ENCODE data around the gene ATP10A. TPM values are rescaled to one million over a fixed set of nuclear protein-coding genes. Genes with fewer than 3 reads are reported as not detected.

The ATP10A gene
- total RNA-seq, 1 donor from 2014 or later: not detected

DNA sequence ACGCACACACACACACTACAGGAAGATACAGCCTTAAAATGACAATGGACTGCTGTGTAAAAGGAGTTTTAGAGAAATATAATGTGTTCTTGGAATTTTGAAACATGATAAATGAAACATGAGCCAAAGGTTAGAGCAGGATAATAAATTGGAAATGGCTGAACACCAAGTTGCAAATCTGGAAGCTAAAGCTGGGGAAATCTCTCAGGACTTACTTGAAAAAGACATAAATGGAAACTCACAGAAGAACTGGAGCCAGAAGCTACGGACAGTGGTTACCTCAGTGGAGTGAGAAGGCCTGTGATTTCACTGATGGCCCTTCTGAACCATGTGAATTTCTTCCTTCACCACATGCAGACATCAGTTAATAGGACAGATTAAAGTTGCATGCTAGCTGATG lies 37.3 kb upstream of the ATP10A start:
- Mint-ChIP-seq H3K27me3 (ENCODE audit: unreplicated experiment) (peaks cover 1% of the 10 kb centered on the region), H3K27ac (ENCODE audit: unreplicated experiment) (no peak overlapping the region), H3K9me3 (ENCODE audit: unreplicated experiment) (no peaks in the 10 kb centered on the region), H3K4me3 (ENCODE audit: unreplicated experiment) (no peak overlapping the region), H3K4me1 (ENCODE audit: low read depth, unreplicated experiment) (no peaks in the 10 kb centered on the region), H3K36me3 (ENCODE audit: unreplicated experiment) (no peaks in the 10 kb centered on the region)
- DNase-seq: no peak
- TF ChIP-seq, protein P1, sequence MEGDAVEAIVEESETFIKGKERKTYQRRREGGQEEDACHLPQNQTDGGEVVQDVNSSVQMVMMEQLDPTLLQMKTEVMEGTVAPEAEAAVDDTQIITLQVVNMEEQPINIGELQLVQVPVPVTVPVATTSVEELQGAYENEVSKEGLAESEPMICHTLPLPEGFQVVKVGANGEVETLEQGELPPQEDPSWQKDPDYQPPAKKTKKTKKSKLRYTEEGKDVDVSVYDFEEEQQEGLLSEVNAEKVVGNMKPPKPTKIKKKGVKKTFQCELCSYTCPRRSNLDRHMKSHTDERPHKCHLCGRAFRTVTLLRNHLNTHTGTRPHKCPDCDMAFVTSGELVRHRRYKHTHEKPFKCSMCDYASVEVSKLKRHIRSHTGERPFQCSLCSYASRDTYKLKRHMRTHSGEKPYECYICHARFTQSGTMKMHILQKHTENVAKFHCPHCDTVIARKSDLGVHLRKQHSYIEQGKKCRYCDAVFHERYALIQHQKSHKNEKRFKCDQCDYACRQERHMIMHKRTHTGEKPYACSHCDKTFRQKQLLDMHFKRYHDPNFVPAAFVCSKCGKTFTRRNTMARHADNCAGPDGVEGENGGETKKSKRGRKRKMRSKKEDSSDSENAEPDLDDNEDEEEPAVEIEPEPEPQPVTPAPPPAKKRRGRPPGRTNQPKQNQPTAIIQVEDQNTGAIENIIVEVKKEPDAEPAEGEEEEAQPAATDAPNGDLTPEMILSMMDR (IDR thresholded peaks at IDR 0.05; ENCODE audit: partially characterized antibody, unreplicated experiment): no peak

DNA sequence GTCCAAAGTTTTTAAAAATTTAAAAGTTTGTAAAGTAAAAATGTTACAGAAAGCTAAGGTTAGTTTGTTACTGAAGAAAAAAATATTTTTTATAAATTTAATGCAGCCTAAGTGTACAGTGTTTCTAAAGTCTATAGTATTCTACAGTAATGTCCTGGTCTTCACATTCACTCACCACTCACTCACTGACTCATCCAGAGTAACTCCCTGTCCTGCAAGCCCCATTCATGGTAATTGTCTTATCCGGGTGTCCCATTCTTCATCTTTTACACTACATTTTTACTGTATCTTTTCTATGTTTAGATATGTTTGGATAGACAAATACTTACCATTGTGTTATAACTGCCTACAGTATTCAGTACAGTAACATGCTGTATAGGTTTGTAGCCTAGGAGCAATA lies 36.7 kb upstream of the ATP10A start:
- Mint-ChIP-seq H3K9me3 (ENCODE audit: unreplicated experiment) (no peaks in the 10 kb centered on the region), H3K27me3 (ENCODE audit: unreplicated experiment) (peaks cover 1% of the 10 kb centered on the region), H3K27ac (ENCODE audit: unreplicated experiment) (no peak overlapping the region), H3K4me3 (ENCODE audit: unreplicated experiment) (no peak overlapping the region), H3K4me1 (ENCODE audit: low read depth, unreplicated experiment) (no peaks in the 10 kb centered on the region), H3K36me3 (ENCODE audit: unreplicated experiment) (no peaks in the 10 kb centered on the region)
- TF ChIP-seq, protein P1 (IDR thresholded peaks at IDR 0.05; ENCODE audit: partially characterized antibody, unreplicated experiment): no peak
- no peak for DNase-seq

DNA sequence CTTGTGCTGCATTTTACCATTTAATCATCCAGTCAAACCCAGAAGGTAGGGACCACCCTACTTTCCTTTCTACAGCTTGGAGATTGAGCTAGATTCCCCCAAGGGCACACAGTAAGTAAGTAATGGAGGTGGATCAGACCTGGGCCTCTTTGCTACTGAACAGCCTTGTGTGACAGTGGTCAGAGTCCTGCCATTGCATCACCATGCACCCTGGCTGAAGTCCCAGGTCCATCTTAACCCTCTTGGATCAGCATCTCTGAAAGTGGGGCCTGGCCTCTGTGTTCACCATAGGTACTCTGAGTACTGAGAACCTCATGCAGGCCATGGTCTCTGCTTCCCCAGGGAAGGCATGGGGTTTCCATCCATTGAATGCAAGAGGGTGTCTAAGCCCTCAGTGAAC lies 34.5 kb upstream of the ATP10A start:
- no peak for DNase-seq
- Mint-ChIP-seq H3K36me3 (ENCODE audit: unreplicated experiment) (no peaks in the 10 kb centered on the region), H3K27ac (ENCODE audit: unreplicated experiment) (no peak overlapping the region), H3K27me3 (ENCODE audit: unreplicated experiment) (peaks cover 1% of the 10 kb centered on the region), H3K9me3 (ENCODE audit: unreplicated experiment) (no peaks in the 10 kb centered on the region), H3K4me1 (ENCODE audit: low read depth, unreplicated experiment) (no peaks in the 10 kb centered on the region), H3K4me3 (ENCODE audit: unreplicated experiment) (no peak overlapping the region)
- TF ChIP-seq, protein P1 (IDR thresholded peaks at IDR 0.05; ENCODE audit: partially characterized antibody, unreplicated experiment): no peak

DNA sequence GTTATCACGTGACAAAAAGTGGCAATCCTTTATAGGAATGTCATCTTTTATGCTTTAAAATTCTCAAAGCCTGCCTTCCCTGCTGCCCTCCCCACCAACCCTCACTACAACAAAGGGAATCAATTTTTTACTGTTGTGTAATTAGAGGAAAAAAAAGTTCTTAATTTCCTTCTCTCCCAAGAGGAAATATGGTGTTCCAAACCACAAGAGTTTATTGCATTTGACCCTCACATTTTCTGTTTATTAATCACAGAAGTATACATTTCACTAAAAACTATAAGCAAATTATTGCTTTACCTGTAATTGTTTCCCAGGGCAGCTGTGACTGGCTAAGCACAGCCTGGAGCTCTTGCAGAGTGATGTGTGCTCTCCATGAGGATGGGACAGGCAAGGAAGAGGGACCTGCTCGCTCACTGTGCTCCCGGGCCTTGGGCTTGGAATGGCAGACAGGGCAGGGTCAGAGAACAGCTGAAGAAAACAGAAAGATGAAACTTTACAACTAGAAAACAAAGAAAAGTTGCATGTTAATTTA lies 31.3 kb upstream of the ATP10A start:
- Mint-ChIP-seq H3K4me3 (ENCODE audit: unreplicated experiment) (no peak overlapping the region), H3K9me3 (ENCODE audit: unreplicated experiment) (no peaks in the 10 kb centered on the region), H3K27me3 (ENCODE audit: unreplicated experiment) (peaks cover 1% of the 10 kb centered on the region), H3K27ac (ENCODE audit: unreplicated experiment) (no peak overlapping the region), H3K36me3 (ENCODE audit: unreplicated experiment) (no peaks in the 10 kb centered on the region), H3K4me1 (ENCODE audit: low read depth, unreplicated experiment) (no peaks in the 10 kb centered on the region)
- no peak for DNase-seq
- TF ChIP-seq, protein P1 (IDR thresholded peaks at IDR 0.05; ENCODE audit: partially characterized antibody, unreplicated experiment): no peak

DNA sequence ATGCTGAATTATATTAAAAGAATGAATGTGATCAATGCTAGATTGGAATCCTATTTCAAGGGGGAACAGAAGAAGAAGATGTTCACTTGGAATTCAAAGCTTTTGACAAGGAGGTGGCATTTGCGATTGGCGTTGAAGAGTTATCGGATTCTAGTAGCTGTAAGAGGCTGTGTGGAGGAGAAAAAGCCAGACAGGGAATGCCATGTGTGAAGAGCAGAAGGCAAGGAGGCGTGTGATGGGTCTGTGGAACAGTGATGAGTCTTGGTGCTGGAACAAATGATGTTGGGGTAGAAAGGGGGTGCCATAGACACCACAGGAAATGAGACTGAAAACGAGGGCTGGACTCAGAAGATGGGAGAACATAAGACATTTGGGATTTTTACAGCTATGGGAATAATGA lies 30.5 kb upstream of the ATP10A start:
- Mint-ChIP-seq H3K27me3 (ENCODE audit: unreplicated experiment) (peaks cover 1% of the 10 kb centered on the region), H3K36me3 (ENCODE audit: unreplicated experiment) (no peaks in the 10 kb centered on the region), H3K4me1 (ENCODE audit: low read depth, unreplicated experiment) (no peaks in the 10 kb centered on the region), H3K9me3 (ENCODE audit: unreplicated experiment) (no peaks in the 10 kb centered on the region), H3K27ac (ENCODE audit: unreplicated experiment) (no peak overlapping the region), H3K4me3 (ENCODE audit: unreplicated experiment) (no peak overlapping the region)
- DNase-seq: no peak
- TF ChIP-seq, protein P1 (IDR thresholded peaks at IDR 0.05; ENCODE audit: partially characterized antibody, unreplicated experiment): no peak

Data from glutamatergic neuron (in vitro differentiated cells).